ENCODE data around the gene SMPX.

SMPX gene

GRCh38 chrX:21656587-21657317 is 101.2 kb downstream of the SMPX start:
- Histone ChIP-seq H3K27me3 (ENCODE audit: insufficient read depth, poor library complexity, severe bottlenecking) (peaks cover 3% of the 10 kb centered on the region), H3K4me3 (replicated peaks; ENCODE audit: insufficient read depth, low read length) (no peak overlapping the region), H3K27ac (replicated peaks) (no peak overlapping the region)
- no peak for DNase-seq (ENCODE audit: low read depth in 1 of 2, low spot score in 1 of 2)
- TF ChIP-seq GABPA (IDR thresholded peaks at IDR 0.05; ENCODE audit: low read depth) (no peak), POLR2AphosphoS5 (IDR thresholded peaks at IDR 0.05; ENCODE audit: low read depth) (no peak), SPI1 (IDR thresholded peaks at IDR 0.05; ENCODE audit: borderline replicate concordance, low read depth) (no peak), CTCF (IDR thresholded peaks at IDR 0.05; ENCODE audit: insufficient read depth, low read length) (no peak), REST (IDR thresholded peaks at IDR 0.05; ENCODE audit: insufficient replicate concordance, low read depth) (no peak)

All from HL-60 (cell line).